K562 (cell line): ENCODE data around the gene CLIP4. TPM values are rescaled to one million over a fixed set of nuclear protein-coding genes. Genes with fewer than 3 reads are reported as not detected.

Experiments
- ATAC-seq: fragments of 200-7000 bp; cut with Tn5 transposase; 3 replicates; pipeline ENCODE4 v1.9.1; 2020; ENCODE audit warnings: moderate library complexity
- BruUV-seq: library from RNA; stranded (reverse); fragments of 400-500 nt; replicated peaks from 2 replicates; lab custom pipeline; 2021; lab: Mats Ljungman, UMichigan
- CTCF ChIA-PET: fragments of 300-600 bp; formaldehyde crosslinking; extraction: SDS; loops from one replicate; lab custom pipeline; 2021; ENCODE audit warnings: low intra/inter-chr PET ratio; lab: Yijun Ruan, JAX
- POLR2A ChIA-PET: fragments of 300-600, 350-650 bp; sonication (Branson Sonifier 250); formaldehyde crosslinking; extraction: SDS; loops from one replicate; lab custom pipeline; 2021; ENCODE audit warnings: antibody characterized with exemption, inconsistent platforms; lab: Yijun Ruan, JAX
- DNase-seq, 4 experiments: peaks; one replicate each; pipeline versions ENCODE4 v3.0.0 to v3.0.0-alpha.2; 2011 to 2018; ENCODE audit warnings: low spot score in 3 of 4, mixed read lengths in 3 of 4; ENCODE audit errors: extremely low read depth in 1 of 4
- FAIRE-seq: peaks from 2 replicates; lab custom pipeline; 2011; peaks lifted over from hg19 to GRCh38; lab: Jason Lieb, UNC
- H2AFZ ChIP-seq: 2 replicates; pipeline ENCODE4 v1.6.0; 2011; ENCODE audit warnings: low read depth, low read length, control low read depth, inconsistent platforms
- H3K27ac ChIP-seq: fragments of 200-600 bp; 3 replicates; pipeline ENCODE4 v1.8.0; 2011; ENCODE audit warnings: low read depth, mild to moderate bottlenecking, control low read depth, inconsistent platforms, low read length, moderate library complexity, mixed read lengths; ENCODE audit errors: extremely low read depth
- H3K27me3 ChIP-seq, 2 experiments: fragments of 300-600 bp in 1 of 2; 2 replicates in 1 of 2; 3 replicates in 1 of 2; pipeline versions ENCODE4 v1.6.0 to v1.8.0; 2011; ENCODE audit warnings: inconsistent platforms in 2 of 2, low read length in 2 of 2, mild to moderate bottlenecking in 1 of 2, mixed read lengths in 1 of 2, moderate library complexity in 1 of 2; ENCODE audit not compliant: control insufficient read depth in 2 of 2, insufficient read depth in 2 of 2
- H3K36me3 ChIP-seq: fragments of 300-600 bp; 3 replicates; pipeline ENCODE4 v1.8.0; 2011; ENCODE audit warnings: mild to moderate bottlenecking, low read length, inconsistent platforms; ENCODE audit not compliant: control insufficient read depth, insufficient read depth
- H3K4me1 ChIP-seq, 2 experiments: fragments of 200-600 bp in 1 of 2; replicated peaks in 1 of 2; 2 replicates in 1 of 2; 3 replicates in 1 of 2; pipeline versions ENCODE4 v1.5.1 to v1.8.0; 2011; ENCODE audit warnings: inconsistent platforms in 2 of 2, low read length in 2 of 2, mild to moderate bottlenecking in 1 of 2, mixed read lengths in 1 of 2, moderate library complexity in 1 of 2; ENCODE audit not compliant: control insufficient read depth in 2 of 2, insufficient read depth in 2 of 2
- H3K4me2 ChIP-seq: 2 replicates; pipeline ENCODE4 v1.6.1; 2011; ENCODE audit warnings: low read length, control low read depth, inconsistent platforms, mixed read lengths; ENCODE audit not compliant: insufficient read depth
- H3K4me3 ChIP-seq: fragments of 200-600 bp; sonication (generic), shearing (Covaris generic); 2 replicates; pipeline ENCODE4 v1.5.1; 2016; ENCODE audit warnings: control low read depth, inconsistent platforms
- H3K79me2 ChIP-seq: fragments of 200-600 bp; 3 replicates; pipeline ENCODE4 v1.8.0; 2011; ENCODE audit warnings: low read length, inconsistent platforms; ENCODE audit not compliant: control insufficient read depth, insufficient read depth
- H3K9ac ChIP-seq, 2 experiments: 2 replicates each; pipeline versions ENCODE4 v1.6.0 to v1.6.1; 2011; ENCODE audit warnings: low read depth in 2 of 2, low read length in 2 of 2, control low read depth in 1 of 2, inconsistent platforms in 1 of 2, mild to moderate bottlenecking in 1 of 2, mixed read lengths in 1 of 2; ENCODE audit not compliant: insufficient read depth in 1 of 2
- H3K9me1 ChIP-seq: one replicate; pipeline ENCODE4 v1.6.0; 2011; ENCODE audit warnings: inconsistent platforms, mild to moderate bottlenecking, low read length, moderate library complexity; ENCODE audit not compliant: control insufficient read depth, insufficient read depth
- H3K9me3 ChIP-seq: replicated peaks from 2 replicates; pipeline ENCODE4 v1.5.1; 2011; ENCODE audit warnings: low read depth, low read length, inconsistent platforms; ENCODE audit not compliant: control insufficient read depth, insufficient read depth
- H4K20me1 ChIP-seq: replicated peaks from 2 replicates; pipeline ENCODE4 v1.6.1; 2011; ENCODE audit warnings: low read length, inconsistent platforms, mixed read lengths; ENCODE audit not compliant: control insufficient read depth, insufficient read depth
- ATF1 ChIP-seq, 2 experiments: fragments of 450-650 bp in 1 of 2; IDR thresholded peaks; 2 replicates each; pipeline ENCODE4 v1.6.1; 2016; ENCODE audit warnings: missing compliant biosample characterization in 1 of 2, missing genetic modification characterization in 1 of 2
- BRD4 ChIP-seq: fragments of 200-600 bp; sonication (generic); IDR thresholded peaks from 2 replicates; pipeline ENCODE4 v1.6.1; 2017; ENCODE audit warnings: inconsistent platforms
- ESRRB ChIP-seq: fragments of 250-450 bp; sonication (Bioruptor Pico); IDR thresholded peaks from 2 replicates; pipeline ENCODE4 v1.5.0; 2020; ENCODE audit warnings: mild to moderate bottlenecking, moderate library complexity, borderline replicate concordance
- FOSL1 ChIP-seq: fragments of 200-800 bp; sonication (Bioruptor generic); conservative IDR thresholded peaks from 2 replicates; pipeline ENCODE4 v1.6.1; 2016; ENCODE audit warnings: missing genetic modification characterization, missing compliant biosample characterization
- HDAC2 ChIP-seq: fragments of 450-650 bp; IDR thresholded peaks from 2 replicates; pipeline ENCODE4 v1.6.1; 2016; ENCODE audit warnings: mild to moderate bottlenecking
- PTTG1 ChIP-seq: fragments of 450-650 bp; IDR thresholded peaks from 2 replicates; pipeline ENCODE4 v1.6.1; 2016; ENCODE audit warnings: low read depth, mild to moderate bottlenecking, missing genetic modification characterization, missing compliant biosample characterization
- TRIM24 ChIP-seq, 2 experiments: fragments of 450-650 bp; IDR thresholded peaks; 2 replicates each; pipeline ENCODE4 v1.6.1; 2016
- XRCC5 ChIP-seq: fragments of 200-400 bp; formaldehyde crosslinking; IDR thresholded peaks from 2 replicates; pipeline ENCODE4 v1.6.1; 2017; ENCODE audit warnings: low read depth, mild to moderate bottlenecking, low read length
- ZKSCAN1 ChIP-seq: fragments of 150-350 bp; IDR thresholded peaks from 2 replicates; pipeline ENCODE4 v1.6.1; 2016; ENCODE audit warnings: low read depth, low read length
- ZNF644 ChIP-seq: fragments of 200-800 bp; sonication (Bioruptor generic); IDR thresholded peaks from 2 replicates; pipeline ENCODE4 v1.6.1; 2016; ENCODE audit warnings: low read depth, missing genetic modification characterization, missing compliant biosample characterization
- ZNF77 ChIP-seq: fragments of 250-450 bp; sonication (Bioruptor Pico); IDR thresholded peaks from 2 replicates; pipeline ENCODE4 v1.5.0; 2020
- WGBS: fragments of 100-300 bp; shearing (Covaris generic); methylation state at CpG from one replicate; pipeline ENCODE4 v1.1.6; 2016; ENCODE audit warnings: low coverage, mixed read lengths; ENCODE audit not compliant: insufficient coverage; ENCODE audit errors: missing lambda C conversion rate; 5-methylcytosine and 5-hydroxymethylcytosine counted together
- in situ Hi-C: fragments of 300-500 bp; cut with MboI; formaldehyde crosslinking; loops from 4 replicates; pipeline ENCODE4 v1.15.0; 2018; ENCODE audit warnings: inconsistent platforms, mixed read lengths
- intact Hi-C: fragments of 100-400 bp; cut with micrococcal nuclease; formaldehyde crosslinking; loops from 2 replicates; pipeline ENCODE4 v1.14.2; 2022
- polyA plus RNA-seq, 8 experiments: library from polyadenylated mRNA; depleted of rRNA in 4 of 8; stranded (reverse) in 5 of 8; unstranded in 3 of 8; fragments of >200 nt; fragmentation: Nextera tagmentation in 2 of 8; fragmentation: Illumina TruSeq in 1 of 8; extraction: Ambion mirVana in 2 of 8; extraction: Trizol in 1 of 8; gene quantifications; 2 replicates each; pipeline versions ENCODE4 v1.2.1 to v1.2.3, GENCODE V29; 2011 to 2014; ENCODE audit warnings: inconsistent platforms in 1 of 8, missing spikeins in 1 of 8
- total RNA-seq, 7 experiments: library from RNA; depleted of rRNA in 6 of 7; stranded (reverse); fragments of >200 nt in 6 of 7; fragmentation: Illumina TruSeq in 2 of 7; extraction: Trizol in 2 of 7; gene quantifications; 2 replicates each; pipeline versions ENCODE4 v1.2.1 to v1.2.3, GENCODE V29; 2011 to 2021; ENCODE audit warnings: low replicate concordance in 1 of 7
- TF ChIP-seq, protein P1 (sequence below): fragments of 250-450 bp; sonication (Bioruptor Pico); IDR thresholded peaks from 2 replicates; pipeline ENCODE4 v1.4.0; 2020; ENCODE audit warnings: borderline replicate concordance
- TF ChIP-seq, protein P2 (sequence below): fragments of 150-350 bp; IDR thresholded peaks from 2 replicates; pipeline ENCODE4 v1.6.1; 2014; ENCODE audit warnings: low read depth, mild to moderate bottlenecking, low read length, borderline replicate concordance
- TF ChIP-seq, protein P3 (sequence below): sonication (generic); formaldehyde crosslinking; IDR thresholded peaks from 2 replicates; pipeline ENCODE4 v1.8.1; 2023; ENCODE audit warnings: mild to moderate bottlenecking, missing genetic modification reagents, moderate library complexity

CLIP4 gene
- total and polyA plus RNA-seq, 9 of the 15 experiments (the other 6 are each of a cell fraction or from before 2014, with no cell fraction given): 0.03 to 0.38 (median 0.13) TPM; not detected in 5

DNA sequence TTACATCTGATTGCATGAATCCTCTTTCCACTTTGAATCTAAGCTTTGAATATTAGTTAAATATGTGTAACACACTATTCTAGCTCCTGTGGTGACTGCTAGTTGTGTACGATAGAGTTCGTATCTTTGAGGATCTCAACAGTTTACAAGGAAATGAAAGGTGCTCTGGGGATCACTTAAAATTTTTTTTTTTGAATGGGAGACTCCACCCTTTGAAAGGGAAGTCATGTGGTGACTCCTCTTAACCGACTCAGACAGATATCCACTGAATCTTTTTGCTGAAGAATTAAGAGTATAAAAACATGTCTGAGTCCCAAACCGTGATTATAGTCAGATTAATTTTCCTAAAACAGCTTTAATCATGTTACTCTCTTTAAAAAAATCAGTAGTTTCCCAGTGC is 4.0 kb downstream of the CLIP4 start:
- BruUV-seq: no TSS peak
- Histone ChIP-seq H3K27ac (no peak overlapping the region), H3K4me1 (peaks cover 5 to 6% of the 10 kb centered on the region in 2 experiments; a peak in 3 of 5 replicates), H3K9ac (no peak overlapping the region), H3K36me3 (no peaks in the 10 kb centered on the region), H2AFZ (no peak overlapping the region), H3K9me3 (no peaks in the 10 kb centered on the region), H3K9me1 (no peaks in the 10 kb centered on the region), H3K4me3 (no peak overlapping the region), H3K4me2 (no peak overlapping the region), H3K79me2 (no peaks in the 10 kb centered on the region), H4K20me1 (no peaks in the 10 kb centered on the region), H3K27me3 (peaks cover 19% of the 10 kb centered on the region in 2 experiments)
- TF ChIP-seq ATF1 (CRISPR knock-in tag; IDR thresholded peaks at IDR 0.05) (no peak), ATF1 (tag; IDR thresholded peaks at IDR 0.05) (no peak), TRIM24 (IDR thresholded peaks at IDR 0.05) (no peak), ZNF644 (tag) (no peak), ESRRB (CRISPR knock-in tag) (no peak), HDAC2 (no peak), ZNF77 (CRISPR knock-in tag) (no peak), FOSL1 (tag) (no peak), XRCC5 (no peak), ZKSCAN1 (no peak), PTTG1 (no peak), BRD4 (no peak)
- TF ChIP-seq, protein P1, sequence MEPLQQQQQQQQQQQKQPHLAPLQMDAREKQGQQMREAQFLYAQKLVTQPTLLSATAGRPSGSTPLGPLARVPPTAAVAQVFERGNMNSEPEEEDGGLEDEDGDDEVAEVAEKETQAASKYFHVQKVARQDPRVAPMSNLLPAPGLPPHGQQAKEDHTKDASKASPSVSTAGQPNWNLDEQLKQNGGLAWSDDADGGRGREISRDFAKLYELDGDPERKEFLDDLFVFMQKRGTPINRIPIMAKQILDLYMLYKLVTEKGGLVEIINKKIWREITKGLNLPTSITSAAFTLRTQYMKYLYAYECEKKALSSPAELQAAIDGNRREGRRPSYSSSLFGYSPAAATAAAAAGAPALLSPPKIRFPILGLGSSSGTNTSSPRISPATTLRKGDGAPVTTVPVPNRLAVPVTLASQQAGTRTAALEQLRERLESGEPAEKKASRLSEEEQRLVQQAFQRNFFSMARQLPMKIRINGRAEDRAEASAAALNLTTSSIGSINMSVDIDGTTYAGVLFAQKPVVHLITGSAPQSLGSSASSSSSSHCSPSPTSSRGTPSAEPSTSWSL (CRISPR knock-in tag): no peak
- TF ChIP-seq, protein P2, sequence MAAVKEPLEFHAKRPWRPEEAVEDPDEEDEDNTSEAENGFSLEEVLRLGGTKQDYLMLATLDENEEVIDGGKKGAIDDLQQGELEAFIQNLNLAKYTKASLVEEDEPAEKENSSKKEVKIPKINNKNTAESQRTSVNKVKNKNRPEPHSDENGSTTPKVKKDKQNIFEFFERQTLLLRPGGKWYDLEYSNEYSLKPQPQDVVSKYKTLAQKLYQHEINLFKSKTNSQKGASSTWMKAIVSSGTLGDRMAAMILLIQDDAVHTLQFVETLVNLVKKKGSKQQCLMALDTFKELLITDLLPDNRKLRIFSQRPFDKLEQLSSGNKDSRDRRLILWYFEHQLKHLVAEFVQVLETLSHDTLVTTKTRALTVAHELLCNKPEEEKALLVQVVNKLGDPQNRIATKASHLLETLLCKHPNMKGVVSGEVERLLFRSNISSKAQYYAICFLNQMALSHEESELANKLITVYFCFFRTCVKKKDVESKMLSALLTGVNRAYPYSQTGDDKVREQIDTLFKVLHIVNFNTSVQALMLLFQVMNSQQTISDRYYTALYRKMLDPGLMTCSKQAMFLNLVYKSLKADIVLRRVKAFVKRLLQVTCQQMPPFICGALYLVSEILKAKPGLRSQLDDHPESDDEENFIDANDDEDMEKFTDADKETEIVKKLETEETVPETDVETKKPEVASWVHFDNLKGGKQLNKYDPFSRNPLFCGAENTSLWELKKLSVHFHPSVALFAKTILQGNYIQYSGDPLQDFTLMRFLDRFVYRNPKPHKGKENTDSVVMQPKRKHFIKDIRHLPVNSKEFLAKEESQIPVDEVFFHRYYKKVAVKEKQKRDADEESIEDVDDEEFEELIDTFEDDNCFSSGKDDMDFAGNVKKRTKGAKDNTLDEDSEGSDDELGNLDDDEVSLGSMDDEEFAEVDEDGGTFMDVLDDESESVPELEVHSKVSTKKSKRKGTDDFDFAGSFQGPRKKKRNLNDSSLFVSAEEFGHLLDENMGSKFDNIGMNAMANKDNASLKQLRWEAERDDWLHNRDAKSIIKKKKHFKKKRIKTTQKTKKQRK: no peak
- TF ChIP-seq, protein P3, sequence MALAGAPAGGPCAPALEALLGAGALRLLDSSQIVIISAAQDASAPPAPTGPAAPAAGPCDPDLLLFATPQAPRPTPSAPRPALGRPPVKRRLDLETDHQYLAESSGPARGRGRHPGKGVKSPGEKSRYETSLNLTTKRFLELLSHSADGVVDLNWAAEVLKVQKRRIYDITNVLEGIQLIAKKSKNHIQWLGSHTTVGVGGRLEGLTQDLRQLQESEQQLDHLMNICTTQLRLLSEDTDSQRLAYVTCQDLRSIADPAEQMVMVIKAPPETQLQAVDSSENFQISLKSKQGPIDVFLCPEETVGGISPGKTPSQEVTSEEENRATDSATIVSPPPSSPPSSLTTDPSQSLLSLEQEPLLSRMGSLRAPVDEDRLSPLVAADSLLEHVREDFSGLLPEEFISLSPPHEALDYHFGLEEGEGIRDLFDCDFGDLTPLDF (CRISPR knock-in tag): no peak
- DNase-seq (no peak), FAIRE-seq (no peak), ATAC-seq (no peak)
- WGBS: 0% methylated on average over 4 of the region's 4 CpGs
- CTCF ChIA-PET: no interaction called here
- in situ Hi-C loops (no loop called here), intact Hi-C loops (no loop called here)
- POLR2A ChIA-PET: no interaction called here
